PFSK-1 (cell line): ENCODE measurements around the gene TLN1.

Source experiments
- FOXP2 ChIP-seq: optimal IDR thresholded peaks from 2 replicates; pipeline ENCODE3; 2011; ENCODE audit warnings: borderline replicate concordance, control low read depth, inconsistent platforms; ENCODE audit not compliant: insufficient read depth; ENCODE audit errors: extremely low read length, extremely low read depth
- POLR2AphosphoS5 ChIP-seq: IDR thresholded peaks from 2 replicates; pipeline ENCODE4 v1.6.1; 2012; ENCODE audit warnings: low read depth, mild to moderate bottlenecking, control low read depth, low read length, moderate library complexity
- REST ChIP-seq, 2 experiments: IDR thresholded peaks; 2 replicates each; pipeline versions ENCODE4 v1.6.1 to v1.8.0; 2011 to 2012; ENCODE audit warnings: low read depth in 2 of 2, low read length in 2 of 2, control low read depth in 1 of 2, inconsistent platforms in 1 of 2, mild to moderate bottlenecking in 1 of 2, moderate library complexity in 1 of 2; ENCODE audit not compliant: insufficient read depth in 1 of 2
- SIN3A ChIP-seq: IDR thresholded peaks from 2 replicates; pipeline ENCODE4 v1.6.1; 2012; ENCODE audit warnings: mild to moderate bottlenecking, low read length, moderate library complexity, borderline replicate concordance; ENCODE audit not compliant: insufficient read depth
- TAF1 ChIP-seq: IDR thresholded peaks from 2 replicates; pipeline ENCODE4 v1.6.1; 2012; ENCODE audit warnings: low read length, control low read depth, borderline replicate concordance; ENCODE audit not compliant: insufficient read depth

The TLN1 gene

GRCh38 chr9:35726931-35727330, 5.1 kb downstream of the TLN1 start:
- TF ChIP-seq TAF1 (no peak), FOXP2 (no peak), REST (IDR thresholded peaks at IDR 0.05; ENCODE audit: insufficient read depth in 1 of 2, low read depth in 2 of 2, low read length in 2 of 2) (no peak), SIN3A (no peak), POLR2AphosphoS5 (no peak)

- TF ChIP-seq REST (IDR thresholded peaks at IDR 0.05; ENCODE audit: insufficient read depth in 1 of 2, low read depth in 2 of 2, low read length in 2 of 2), result no peak
- no peak for TF ChIP-seq SIN3A
- no peak for TF ChIP-seq TAF1
- no peak for TF ChIP-seq FOXP2
- no peak for TF ChIP-seq POLR2AphosphoS5
Measured at GRCh38 chr9:35725362-35725761, 6.6 kb downstream of the TLN1 start.

GRCh38 chr9:35723908-35724307, 8.1 kb downstream of the TLN1 start:
- TF ChIP-seq TAF1 (no peak), SIN3A (no peak), FOXP2 (no peak), REST (IDR thresholded peaks at IDR 0.05; ENCODE audit: insufficient read depth in 1 of 2, low read depth in 2 of 2, low read length in 2 of 2) (no peak), POLR2AphosphoS5 (no peak)

- TF ChIP-seq FOXP2 (no peak), TAF1 (no peak), REST (IDR thresholded peaks at IDR 0.05; ENCODE audit: insufficient read depth in 1 of 2, low read depth in 2 of 2, low read length in 2 of 2) (no peak), SIN3A (no peak), POLR2AphosphoS5 (no peak)
Measured at GRCh38 chr9:35723426-35723825, 8.6 kb downstream of the TLN1 start.

- TF ChIP-seq SIN3A (no peak), REST (IDR thresholded peaks at IDR 0.05; ENCODE audit: insufficient read depth in 1 of 2, low read depth in 2 of 2, low read length in 2 of 2) (no peak), POLR2AphosphoS5 (no peak), TAF1 (no peak), FOXP2 (no peak)
Measured at GRCh38 chr9:35719546-35719945, 12.4 kb downstream of the TLN1 start.
